ENCODE data around the gene IGFBP6.

IGFBP6 gene

DNA sequence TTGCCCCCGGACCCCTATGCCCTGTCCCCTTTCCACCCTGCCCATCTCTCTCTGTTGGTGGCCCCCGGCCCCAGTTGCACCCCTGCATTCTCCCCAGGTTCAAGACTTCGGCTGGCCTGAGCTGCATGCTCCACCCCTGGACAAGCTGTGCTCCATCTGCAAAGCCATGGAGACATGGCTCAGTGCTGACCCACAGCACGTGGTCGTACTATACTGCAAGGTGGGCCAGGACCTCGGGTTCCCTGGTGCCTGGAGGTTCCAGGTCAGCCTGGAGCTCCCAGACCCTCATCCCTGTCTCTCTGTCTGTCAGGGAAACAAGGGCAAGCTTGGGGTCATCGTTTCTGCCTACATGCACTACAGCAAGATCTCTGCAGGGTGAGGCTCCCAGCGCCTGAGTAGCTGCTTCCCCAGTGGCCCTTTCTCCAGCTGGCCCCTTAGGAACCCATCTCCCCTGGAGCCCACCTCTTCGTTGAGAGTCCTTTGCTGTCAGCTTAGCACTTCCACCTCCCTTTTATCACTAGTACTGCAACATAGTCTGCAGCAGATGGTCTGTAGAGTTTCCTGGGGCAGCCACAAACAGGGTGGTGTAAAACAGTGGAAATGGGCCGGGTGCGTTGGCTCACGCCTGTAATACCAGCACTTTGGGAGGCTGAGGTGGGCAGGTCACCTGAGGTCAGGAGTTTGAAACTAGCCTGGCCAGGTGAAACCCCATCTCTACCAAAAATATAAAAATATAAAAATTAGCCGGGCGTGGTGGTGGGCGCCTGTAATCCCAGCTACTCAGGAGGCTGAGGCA is 41.8 kb upstream of the IGFBP6 start:
- no peak overlapping the region for H3K4me3 ChIP-seq (ENCODE audit: low read length)
- no peak for DNase-seq (ENCODE audit: low read depth)
- TF ChIP-seq, protein P1, sequence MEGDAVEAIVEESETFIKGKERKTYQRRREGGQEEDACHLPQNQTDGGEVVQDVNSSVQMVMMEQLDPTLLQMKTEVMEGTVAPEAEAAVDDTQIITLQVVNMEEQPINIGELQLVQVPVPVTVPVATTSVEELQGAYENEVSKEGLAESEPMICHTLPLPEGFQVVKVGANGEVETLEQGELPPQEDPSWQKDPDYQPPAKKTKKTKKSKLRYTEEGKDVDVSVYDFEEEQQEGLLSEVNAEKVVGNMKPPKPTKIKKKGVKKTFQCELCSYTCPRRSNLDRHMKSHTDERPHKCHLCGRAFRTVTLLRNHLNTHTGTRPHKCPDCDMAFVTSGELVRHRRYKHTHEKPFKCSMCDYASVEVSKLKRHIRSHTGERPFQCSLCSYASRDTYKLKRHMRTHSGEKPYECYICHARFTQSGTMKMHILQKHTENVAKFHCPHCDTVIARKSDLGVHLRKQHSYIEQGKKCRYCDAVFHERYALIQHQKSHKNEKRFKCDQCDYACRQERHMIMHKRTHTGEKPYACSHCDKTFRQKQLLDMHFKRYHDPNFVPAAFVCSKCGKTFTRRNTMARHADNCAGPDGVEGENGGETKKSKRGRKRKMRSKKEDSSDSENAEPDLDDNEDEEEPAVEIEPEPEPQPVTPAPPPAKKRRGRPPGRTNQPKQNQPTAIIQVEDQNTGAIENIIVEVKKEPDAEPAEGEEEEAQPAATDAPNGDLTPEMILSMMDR (IDR thresholded peaks at IDR 0.05; ENCODE audit: insufficient read depth, low read depth, low read length, missing control alignments): no peak

DNA sequence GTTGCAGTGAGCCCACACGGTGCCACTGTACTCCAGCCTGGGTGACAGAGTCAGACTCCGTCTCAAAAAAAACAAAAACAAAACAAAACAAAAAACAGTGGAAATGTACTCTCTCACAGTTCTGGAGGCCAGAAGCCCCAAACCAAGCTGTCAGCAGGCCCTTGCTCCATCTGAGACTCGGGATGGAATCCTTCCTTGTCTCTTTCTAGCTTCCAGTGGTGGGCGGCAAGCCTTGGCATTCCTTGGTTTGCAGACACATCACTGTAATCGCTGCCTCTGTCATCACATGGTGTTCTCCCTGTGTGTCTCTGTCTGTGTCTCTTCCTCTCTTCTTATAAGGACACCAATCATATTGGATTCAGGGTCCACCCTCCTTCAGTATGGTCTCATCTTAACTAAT is 41.2 kb upstream of the IGFBP6 start:
- TF ChIP-seq, protein P1 (IDR thresholded peaks at IDR 0.05; ENCODE audit: insufficient read depth, low read depth, low read length, missing control alignments): no peak
- no peak overlapping the region for H3K4me3 ChIP-seq (ENCODE audit: low read length)
- no peak for DNase-seq (ENCODE audit: low read depth)

DNA sequence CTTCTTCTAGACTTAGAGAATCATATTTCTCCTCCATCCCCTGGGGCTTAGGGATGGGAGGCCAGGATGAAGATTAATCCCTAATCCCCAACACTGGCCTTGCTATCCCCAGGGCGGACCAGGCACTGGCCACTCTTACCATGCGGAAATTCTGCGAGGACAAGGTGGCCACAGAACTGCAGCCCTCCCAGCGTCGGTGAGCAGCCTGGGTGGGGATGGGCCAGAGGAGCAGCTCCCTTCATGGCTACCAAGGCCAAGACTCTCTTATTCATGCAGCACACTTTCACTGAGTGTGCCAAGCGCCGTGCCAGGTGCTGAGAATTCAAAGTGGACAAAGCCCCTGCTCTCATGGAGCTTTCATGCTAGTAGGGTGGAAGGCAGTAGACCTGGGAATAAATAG is 40.6 kb upstream of the IGFBP6 start:
- DNase-seq (ENCODE audit: low read depth): no peak
- TF ChIP-seq, protein P1 (IDR thresholded peaks at IDR 0.05; ENCODE audit: insufficient read depth, low read depth, low read length, missing control alignments): no peak
- no peak overlapping the region for H3K4me3 ChIP-seq (ENCODE audit: low read length)

DNA sequence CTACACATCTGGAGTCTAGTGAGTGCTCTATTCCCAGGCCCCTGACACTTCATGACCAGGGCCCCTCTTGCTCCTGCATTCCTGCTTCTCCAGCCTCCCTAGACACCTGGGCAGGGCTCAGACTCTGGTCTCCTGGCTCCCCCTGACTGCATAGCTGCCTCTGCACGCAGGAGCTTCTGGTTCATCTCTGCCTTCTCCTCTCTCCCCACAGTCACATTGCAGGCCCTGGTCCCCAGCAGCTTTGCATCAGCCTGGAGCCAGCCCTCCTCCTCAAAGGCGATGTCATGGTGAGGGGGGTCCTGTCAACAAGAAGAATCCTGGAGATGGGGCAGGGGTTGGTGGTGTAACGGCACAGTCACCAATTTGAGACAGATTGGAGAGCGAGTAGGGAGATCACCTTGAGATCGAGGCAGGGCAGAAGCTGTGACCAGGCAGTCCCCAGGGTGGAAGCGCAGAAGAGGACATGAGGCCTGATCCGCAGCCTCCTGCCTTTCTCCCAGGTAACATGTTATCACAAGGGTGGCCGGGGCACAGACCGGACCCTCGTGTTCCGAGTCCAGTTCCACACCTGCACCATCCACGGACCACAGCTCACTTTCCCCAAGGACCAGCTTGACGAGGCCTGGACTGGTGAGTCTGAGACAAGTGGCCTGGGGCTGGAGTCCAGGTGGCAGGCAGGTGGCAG is 39.5 kb upstream of the IGFBP6 start:
- TF ChIP-seq, protein P1 (IDR thresholded peaks at IDR 0.05; ENCODE audit: insufficient read depth, low read depth, low read length, missing control alignments): no peak
- H3K4me3 ChIP-seq (ENCODE audit: low read length): no peak overlapping the region
- DNase-seq (ENCODE audit: low read depth): no peak

DNA sequence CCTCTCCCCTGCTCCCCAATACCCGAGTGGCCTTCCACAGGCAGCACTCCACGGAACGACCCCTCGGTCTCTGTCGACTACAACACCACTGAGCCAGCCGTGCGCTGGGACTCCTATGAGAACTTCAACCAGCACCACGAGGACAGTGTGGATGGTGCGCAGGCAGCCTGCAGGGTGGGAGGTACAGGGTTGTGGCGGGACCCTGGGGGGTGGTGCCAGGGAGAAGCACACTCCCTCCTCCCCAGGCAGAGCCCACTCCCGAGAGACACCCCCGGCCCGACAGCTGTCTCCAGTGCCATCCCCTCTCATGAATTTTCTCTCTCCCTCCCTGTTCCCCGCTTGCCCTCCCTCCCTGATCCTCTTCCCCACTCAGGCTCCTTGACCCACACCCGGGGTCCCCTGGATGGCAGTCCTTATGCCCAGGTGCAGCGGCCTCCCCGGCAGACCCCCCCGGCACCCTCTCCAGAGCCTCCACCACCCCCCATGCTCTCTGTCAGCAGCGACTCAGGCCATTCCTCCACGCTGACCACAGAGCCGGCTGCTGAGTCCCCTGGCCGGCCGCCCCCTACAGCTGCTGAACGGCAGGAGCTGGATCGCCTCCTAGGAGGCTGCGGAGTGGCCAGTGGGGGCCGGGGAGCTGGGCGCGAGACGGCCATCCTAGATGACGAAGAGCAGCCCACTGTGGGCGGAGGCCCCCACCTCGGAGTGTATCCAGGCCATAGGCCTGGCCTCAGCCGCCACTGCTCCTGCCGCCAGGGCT is 38.6 kb upstream of the IGFBP6 start:
- no peak overlapping the region for H3K4me3 ChIP-seq (ENCODE audit: low read length)
- TF ChIP-seq, protein P1 (IDR thresholded peaks at IDR 0.05; ENCODE audit: insufficient read depth, low read depth, low read length, missing control alignments): no peak
- DNase-seq (ENCODE audit: low read depth): no peak

DNA sequence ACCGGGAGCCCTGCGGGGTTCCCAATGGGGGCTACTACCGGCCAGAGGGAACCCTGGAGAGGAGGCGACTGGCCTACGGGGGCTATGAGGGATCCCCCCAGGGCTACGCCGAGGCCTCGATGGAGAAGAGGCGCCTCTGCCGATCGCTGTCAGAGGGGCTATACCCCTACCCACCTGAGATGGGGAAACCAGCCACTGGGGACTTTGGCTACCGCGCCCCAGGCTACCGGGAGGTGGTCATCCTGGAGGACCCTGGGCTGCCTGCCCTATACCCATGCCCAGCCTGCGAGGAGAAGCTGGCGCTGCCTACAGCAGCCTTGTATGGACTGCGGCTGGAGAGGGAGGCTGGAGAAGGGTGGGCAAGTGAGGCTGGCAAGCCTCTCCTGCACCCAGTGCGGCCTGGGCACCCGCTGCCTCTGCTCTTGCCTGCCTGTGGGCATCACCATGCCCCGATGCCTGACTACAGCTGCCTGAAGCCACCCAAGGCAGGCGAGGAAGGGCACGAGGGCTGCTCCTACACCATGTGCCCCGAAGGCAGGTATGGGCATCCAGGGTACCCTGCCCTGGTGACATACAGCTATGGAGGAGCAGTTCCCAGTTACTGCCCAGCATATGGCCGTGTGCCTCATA is 37.9 kb upstream of the IGFBP6 start:
- no peak for DNase-seq (ENCODE audit: low read depth)
- no peak overlapping the region for H3K4me3 ChIP-seq (ENCODE audit: low read length)
- TF ChIP-seq, protein P1 (IDR thresholded peaks at IDR 0.05; ENCODE audit: insufficient read depth, low read depth, low read length, missing control alignments): no peak

Data from epithelial cell of esophagus (primary cell).